NK-92 (cell line): ENCODE measurements around the gene TMEM87B.

ENCODE experiments used
- DNase-seq: peaks from one replicate; lab custom pipeline; 2025; ENCODE audit not compliant: unreplicated experiment; lab: John Stamatoyannopoulos, UW

The TMEM87B gene

GRCh38 chr2:112149866-112150435 lies 94.9 kb downstream of the TMEM87B start:
- no peak for DNase-seq

GRCh38 chr2:112150447-112150846 lies 95.4 kb downstream of the TMEM87B start:
- DNase-seq: no peak

GRCh38 chr2:112150851-112151250 lies 95.8 kb downstream of the TMEM87B start:
- no peak for DNase-seq

GRCh38 chr2:112151271-112151670 lies 96.2 kb downstream of the TMEM87B start:
- no peak for DNase-seq

GRCh38 chr2:112151701-112152440 lies 96.8 kb downstream of the TMEM87B start:
- no peak for DNase-seq

GRCh38 chr2:112152476-112153178 lies 97.6 kb downstream of the TMEM87B start:
- DNase-seq: no peak

GRCh38 chr2:112153179-112153490 lies 98.1 kb downstream of the TMEM87B start:
- DNase-seq: no peak

GRCh38 chr2:112153501-112153900 lies 98.4 kb downstream of the TMEM87B start:
- DNase-seq: no peak

GRCh38 chr2:112154246-112155117 lies 99.4 kb downstream of the TMEM87B start:
- DNase-seq: no peak

- no peak for DNase-seq
Observed at GRCh38 chr2:112155331-112156151, 100.5 kb downstream of the TMEM87B start.

GRCh38 chr2:112156152-112156986 lies 101.3 kb downstream of the TMEM87B start:
- DNase-seq: no peak

GRCh38 chr2:112157472-112157871 lies 102.4 kb downstream of the TMEM87B start:
- DNase-seq: no peak

- DNase-seq: no peak
Observed at GRCh38 chr2:112159454-112159921, 104.4 kb downstream of the TMEM87B start.

GRCh38 chr2:112160283-112161250 lies 105.5 kb downstream of the TMEM87B start:
- DNase-seq: no peak

GRCh38 chr2:112161431-112162145 lies 106.5 kb downstream of the TMEM87B start:
- DNase-seq: no peak

- no peak for DNase-seq
Observed at GRCh38 chr2:112162341-112162740, 107.3 kb downstream of the TMEM87B start.

- DNase-seq: no peak
Observed at GRCh38 chr2:112162956-112163355, 107.9 kb downstream of the TMEM87B start.

GRCh38 chr2:112163541-112163981 lies 108.5 kb downstream of the TMEM87B start:
- DNase-seq: no peak
